SIG-M5 treated with dmso at 0.1 percent for 504 hours (cell line): ENCODE data around the gene DOCK4.

Experiments used
- DNase-seq: peaks from one replicate; lab custom pipeline; 2025; ENCODE audit not compliant: unreplicated experiment; lab: John Stamatoyannopoulos, UW

Gene DOCK4

GRCh38 chr7:112115880-112116279, 90.3 kb downstream of the DOCK4 start:
- DNase-seq = no peak

DNA sequence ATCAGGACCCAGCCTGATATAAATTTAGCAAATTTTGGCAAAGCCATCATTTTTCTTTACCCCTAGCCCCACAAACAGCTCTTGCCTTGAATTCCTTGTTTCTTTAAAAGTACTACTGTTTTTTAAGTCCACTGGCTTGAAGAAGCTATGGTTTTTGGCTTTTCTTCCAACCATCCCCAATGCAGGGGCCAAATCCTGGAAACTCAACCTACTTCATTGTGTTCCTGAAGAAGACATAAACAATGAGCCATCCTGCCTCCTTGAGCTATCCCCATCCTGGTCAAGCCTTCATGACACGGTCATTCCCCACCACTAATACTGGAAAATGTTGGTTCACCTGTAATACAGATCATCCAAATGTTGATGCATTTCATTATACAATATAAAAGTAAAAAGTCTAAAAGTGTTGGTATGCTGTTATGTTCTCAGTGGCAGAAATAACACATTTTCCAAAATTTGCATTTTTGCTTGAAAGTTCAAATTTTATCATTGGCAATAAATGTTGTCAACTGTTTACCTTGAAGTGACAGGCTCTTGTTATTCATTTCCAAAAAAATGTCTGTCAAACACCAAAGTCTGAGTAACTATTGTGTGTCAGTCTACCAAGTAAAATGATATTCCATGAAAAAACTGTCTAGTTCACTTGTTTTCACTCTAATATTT, 92.2 kb downstream of the DOCK4 start:
- DNase-seq = no peak

- DNase-seq = no peak
These were observed 93.4 kb downstream of the DOCK4 start for GRCh38 chr7:112112822-112113255.

GRCh38 chr7:112110651-112111050, 95.5 kb downstream of the DOCK4 start:
- no peak for DNase-seq

- DNase-seq = no peak
These were observed 96.0 kb downstream of the DOCK4 start for GRCh38 chr7:112110175-112110574.

GRCh38 chr7:112108981-112109380, 97.2 kb downstream of the DOCK4 start:
- DNase-seq = no peak

DNA sequence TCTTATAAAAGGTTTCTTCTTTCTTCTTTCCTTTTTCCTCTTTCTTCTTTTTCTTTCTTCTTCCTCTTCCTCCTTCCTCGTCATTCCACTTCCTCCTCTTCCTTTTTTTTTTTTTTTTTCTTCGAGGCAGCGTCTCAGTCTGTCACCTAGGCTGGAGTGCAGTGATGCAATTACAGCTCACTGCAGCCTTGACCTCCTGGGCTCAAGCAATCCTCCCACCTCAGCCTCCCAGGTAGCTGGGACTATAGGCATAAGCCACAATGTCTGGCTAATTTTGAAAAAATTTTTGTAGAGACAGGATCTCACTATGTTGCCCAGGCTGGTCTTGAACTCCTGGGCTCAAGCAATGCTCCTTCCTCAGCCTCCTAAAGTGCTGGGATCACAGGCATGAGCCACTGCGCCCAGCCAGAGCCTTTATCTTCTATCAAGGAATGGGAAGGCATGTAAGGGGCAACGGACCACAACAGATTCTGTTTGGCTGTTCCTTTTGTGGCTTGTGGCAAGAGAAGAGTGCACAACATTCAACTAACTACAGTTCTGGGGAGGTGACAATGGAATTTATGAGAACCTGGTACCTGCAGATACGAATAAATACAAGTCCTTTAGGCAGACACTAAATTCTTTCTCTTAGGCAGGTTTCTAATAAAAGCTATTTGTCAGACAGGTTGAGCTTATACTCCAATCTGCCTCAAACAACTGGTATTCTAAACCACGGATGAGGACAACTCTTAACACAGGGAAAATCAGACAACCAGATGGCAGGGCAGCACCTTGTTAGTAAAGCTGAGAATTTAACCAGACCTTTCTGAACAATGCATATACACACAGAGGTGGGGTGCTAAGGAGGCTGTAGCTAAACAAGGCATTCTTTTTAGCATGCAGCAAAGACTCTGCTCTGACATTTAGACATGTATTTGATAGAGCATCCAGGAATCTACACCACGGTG, 100.3 kb downstream of the DOCK4 start:
- DNase-seq = no peak

DNA sequence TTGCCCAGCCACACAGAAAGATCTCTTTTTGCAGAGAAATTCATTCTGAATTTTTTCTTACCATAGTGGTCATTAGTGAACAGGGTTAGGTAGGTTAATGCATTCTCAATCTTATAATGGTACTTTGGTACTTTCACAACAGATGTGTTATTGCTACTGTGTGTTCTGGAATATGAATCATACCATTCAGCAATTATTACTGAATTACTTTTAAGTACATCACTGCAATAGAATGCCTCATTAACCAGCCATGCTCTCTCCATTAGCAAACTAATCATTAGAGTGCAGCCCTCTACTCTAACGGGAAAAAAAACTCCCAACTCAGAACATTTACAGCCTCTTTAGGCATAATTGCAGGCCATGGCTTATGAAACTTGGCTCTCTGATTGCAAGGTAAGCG, 102.1 kb downstream of the DOCK4 start:
- DNase-seq = no peak

DNA sequence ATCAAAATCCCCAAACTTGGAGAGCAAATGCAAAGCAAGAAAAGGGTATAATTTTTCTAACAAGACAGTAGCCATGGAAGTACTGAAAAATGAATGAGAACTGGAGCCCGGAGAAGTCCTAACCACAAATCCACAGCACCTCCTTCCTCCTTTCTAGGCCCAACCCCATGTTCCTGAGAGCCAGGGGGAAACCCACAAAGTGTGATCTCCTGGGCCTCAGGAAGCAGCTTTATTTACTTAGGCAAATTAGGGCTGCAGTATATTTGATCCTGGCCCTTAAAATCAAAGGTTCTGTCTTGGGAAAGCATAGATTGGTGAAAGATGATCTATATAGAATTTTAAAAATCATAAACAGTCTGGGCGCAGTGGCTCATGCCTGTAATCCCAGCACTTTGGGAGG, 103.0 kb downstream of the DOCK4 start:
- no peak for DNase-seq

DNA sequence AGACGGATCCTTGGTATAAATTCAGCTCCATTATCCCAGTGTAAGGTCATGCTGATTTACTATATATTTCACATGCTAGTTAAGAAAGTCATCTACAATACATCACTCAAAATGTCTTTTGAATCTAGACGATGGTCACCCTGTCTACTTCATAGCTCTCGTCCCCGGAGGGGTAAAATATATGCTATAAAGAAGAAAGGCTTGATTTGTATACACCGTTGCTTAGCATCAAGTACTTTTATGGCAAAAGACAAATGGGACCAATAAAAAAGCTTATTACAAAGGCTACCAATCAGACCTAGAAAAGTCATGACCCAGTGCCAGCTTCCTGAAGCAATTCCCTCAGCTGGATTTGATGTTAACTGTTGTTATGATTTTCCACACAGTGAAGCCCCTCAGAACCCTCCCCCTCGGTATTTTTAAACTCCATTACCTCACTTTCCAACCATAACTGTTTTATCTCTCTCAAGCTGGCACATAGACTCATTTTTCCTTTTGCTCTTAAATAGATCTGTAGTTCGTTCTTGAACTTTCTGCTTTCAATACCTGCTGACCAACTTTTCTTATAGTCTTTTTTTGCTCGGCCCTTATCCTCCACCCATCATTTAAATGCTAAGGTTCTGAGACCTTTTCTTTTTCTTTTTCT, 104.9 kb downstream of the DOCK4 start:
- no peak for DNase-seq

DNA sequence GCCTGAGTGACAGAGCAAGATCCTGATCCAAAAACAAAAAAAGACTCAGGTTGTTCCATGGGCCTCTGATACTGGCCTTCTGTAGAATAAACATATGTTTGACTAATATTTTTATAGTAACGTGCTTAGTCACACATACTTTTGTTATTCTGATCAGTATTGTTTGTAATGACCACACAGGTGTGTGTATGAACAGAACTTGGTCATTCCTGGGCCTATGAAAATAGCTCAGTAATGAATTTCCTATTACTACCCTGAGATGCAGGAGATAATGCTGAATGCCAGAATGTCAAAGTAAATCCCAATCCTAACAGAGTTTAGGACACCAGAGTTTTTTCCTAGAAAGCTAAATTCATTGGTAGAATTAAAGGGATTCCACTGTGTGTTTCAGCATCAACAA, 108.7 kb downstream of the DOCK4 start:
- DNase-seq = no peak

- DNase-seq = no peak
These were observed 112.8 kb downstream of the DOCK4 start for GRCh38 chr7:112093409-112093808.

DNA sequence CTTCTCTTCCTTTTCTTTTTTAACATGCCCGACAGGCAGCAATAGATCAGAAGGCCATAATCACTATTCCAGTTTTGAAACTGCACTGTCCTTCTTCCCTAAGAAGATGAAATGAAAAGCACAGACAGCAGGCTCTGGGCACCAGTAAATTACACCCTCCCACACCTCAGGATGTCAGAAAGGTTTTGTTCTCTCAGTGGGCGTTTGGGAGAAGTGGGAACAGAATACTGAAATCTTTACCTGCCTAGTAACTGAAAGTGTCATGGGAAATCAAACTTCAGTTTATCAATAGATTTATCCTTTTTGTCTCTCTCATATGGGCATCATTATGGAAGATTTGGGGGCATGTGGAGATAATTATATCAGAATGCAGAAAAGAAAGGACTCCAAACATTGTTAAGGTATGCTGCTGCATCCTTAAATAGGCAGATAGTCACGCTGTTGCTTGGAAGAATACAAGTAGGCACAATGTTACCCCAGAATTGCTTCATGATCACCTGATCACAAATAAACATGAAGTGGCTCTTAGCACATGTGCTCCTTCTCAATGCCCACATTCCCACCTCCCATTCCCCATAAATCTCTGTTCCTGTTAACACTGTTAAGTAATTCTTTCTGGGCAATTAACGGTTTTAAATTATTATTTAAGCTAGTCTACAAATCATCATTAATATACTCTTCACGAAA, 113.3 kb downstream of the DOCK4 start:
- no peak for DNase-seq

DNA sequence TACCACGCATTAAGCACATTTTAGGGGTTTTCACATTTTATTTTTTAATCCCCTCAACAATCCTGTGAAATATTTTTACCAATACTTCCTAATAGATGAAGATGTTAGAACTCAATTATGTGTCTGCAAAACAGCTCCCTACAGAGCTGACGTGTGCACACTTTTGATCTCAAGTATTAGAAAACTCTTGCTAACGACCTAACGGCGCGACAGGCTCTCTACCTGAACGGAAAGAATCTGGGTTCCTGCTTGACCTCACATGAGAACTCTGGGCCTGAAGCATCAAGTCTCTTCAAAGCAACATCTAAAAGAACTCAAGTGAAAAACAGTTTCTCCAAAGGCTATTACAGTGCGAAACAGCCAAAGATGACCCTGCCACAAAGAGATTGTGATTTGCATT, 113.9 kb downstream of the DOCK4 start:
- no peak for DNase-seq

GRCh38 chr7:112091768-112092167, 114.4 kb downstream of the DOCK4 start:
- DNase-seq = no peak

GRCh38 chr7:112089551-112089950, 116.6 kb downstream of the DOCK4 start:
- DNase-seq = no peak

- DNase-seq = no peak
These were observed 117.6 kb downstream of the DOCK4 start for GRCh38 chr7:112088484-112089016.

DNA sequence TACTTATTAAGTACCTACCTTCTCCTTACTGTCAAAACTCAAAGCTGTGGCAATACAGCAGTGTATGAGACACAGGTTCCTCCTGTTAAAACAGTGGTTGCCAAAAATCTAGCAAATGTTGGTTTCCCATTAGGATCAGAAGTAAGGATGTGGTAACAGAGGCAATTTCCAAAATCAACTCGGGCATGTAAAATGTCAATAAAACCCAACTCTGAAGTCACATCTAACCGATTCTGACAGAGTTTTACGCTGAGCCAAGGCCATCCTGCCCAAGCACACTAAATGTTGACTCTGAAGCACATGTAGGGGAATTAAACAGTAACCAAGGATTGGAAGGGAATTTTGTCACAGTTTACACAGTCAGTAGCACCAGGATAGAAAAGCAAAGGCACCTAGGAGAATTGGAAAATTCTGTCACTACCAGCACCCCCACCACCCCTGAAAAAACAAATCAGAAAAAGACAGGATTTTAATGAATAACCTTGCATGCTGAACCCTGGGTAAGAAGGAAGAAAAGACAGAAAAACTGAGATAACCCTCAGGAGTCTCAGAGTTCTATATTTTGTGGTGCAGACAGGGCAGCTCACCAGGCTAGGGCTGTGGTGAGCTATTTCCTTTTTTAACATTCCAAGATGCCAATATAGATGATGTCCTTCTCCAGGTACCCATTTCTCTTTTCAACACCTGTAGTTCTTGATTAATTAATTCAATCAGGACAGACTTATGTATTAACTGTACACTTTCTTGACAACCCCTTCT, 119.5 kb downstream of the DOCK4 start:
- DNase-seq = no peak

DNA sequence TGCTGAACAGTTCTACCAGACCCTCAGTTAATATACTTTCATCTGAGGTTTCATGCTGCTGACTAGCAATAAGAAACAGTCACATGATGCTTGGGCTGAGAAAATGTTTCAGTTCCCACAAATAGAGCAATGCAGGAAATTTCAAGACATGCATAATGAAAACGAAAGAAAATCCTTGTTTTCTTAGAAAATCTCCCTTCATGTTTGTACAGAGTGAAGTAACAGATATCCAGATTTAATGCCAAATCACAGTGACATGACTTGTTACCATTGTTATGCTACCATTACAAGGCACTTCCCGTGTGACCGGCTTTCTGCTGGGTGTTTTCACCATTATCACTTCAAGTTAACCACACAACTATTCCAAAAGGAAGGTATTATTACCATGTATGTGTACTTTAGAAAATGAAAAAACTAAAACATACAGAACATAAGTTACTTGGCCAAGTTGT, 121.7 kb downstream of the DOCK4 start:
- peak; percentile 16 for DNase-seq

GRCh38 chr7:112083776-112084355, 122.3 kb downstream of the DOCK4 start:
- no peak for DNase-seq
